NCI-H2196 (cell line): ENCODE results near the gene RAB20.
"Not testable (repeated sequence)": the region's sequence is repeated elsewhere in the genome, so short reads cannot be mapped to it uniquely, and the experiment has no call there.

ENCODE experiments used
- DNase-seq: peaks from one replicate; lab custom pipeline; 2025; ENCODE audit not compliant: unreplicated experiment; lab: John Stamatoyannopoulos, UW

RAB20 gene

GRCh38 chr13:110492679-110493593 lies 68.6 kb downstream of the RAB20 start:
- DNase-seq = no peak

GRCh38 chr13:110491869-110492678 lies 69.4 kb downstream of the RAB20 start:
- no peak for DNase-seq

GRCh38 chr13:110490009-110490770 lies 71.3 kb downstream of the RAB20 start:
- DNase-seq = no peak

GRCh38 chr13:110486880-110487279 lies 74.6 kb downstream of the RAB20 start:
- not testable (repeated sequence) for DNase-seq

- no peak for DNase-seq
These were observed 75.3 kb downstream of the RAB20 start for GRCh38 chr13:110486061-110486715.

GRCh38 chr13:110485604-110486003 lies 75.9 kb downstream of the RAB20 start:
- no peak for DNase-seq

GRCh38 chr13:110484290-110485048 lies 77.1 kb downstream of the RAB20 start:
- DNase-seq = no peak

- DNase-seq = no peak
These were observed 78.0 kb downstream of the RAB20 start for GRCh38 chr13:110483386-110483968.

- DNase-seq = no peak
These were observed 81.4 kb downstream of the RAB20 start for GRCh38 chr13:110480161-110480560.

- no peak for DNase-seq
These were observed 81.9 kb downstream of the RAB20 start for GRCh38 chr13:110479648-110480047.

GRCh38 chr13:110479215-110479545 lies 82.3 kb downstream of the RAB20 start:
- no peak for DNase-seq

- no peak for DNase-seq
These were observed 82.9 kb downstream of the RAB20 start for GRCh38 chr13:110478405-110479214.

- no peak for DNase-seq
These were observed 83.7 kb downstream of the RAB20 start for GRCh38 chr13:110477706-110478245.

GRCh38 chr13:110476220-110476617 lies 85.3 kb downstream of the RAB20 start:
- no peak for DNase-seq

GRCh38 chr13:110475550-110476219 lies 85.8 kb downstream of the RAB20 start:
- no peak for DNase-seq

GRCh38 chr13:110475117-110475516 lies 86.4 kb downstream of the RAB20 start:
- no peak for DNase-seq

GRCh38 chr13:110474713-110475112 lies 86.8 kb downstream of the RAB20 start:
- no peak for DNase-seq
